Measurements from ENCODE around the gene ROBO1.

ROBO1 gene

GRCh38 chr3:79263423-79263822, 504.4 kb downstream of the ROBO1 start:
- no peak overlapping the region for H3K27ac ChIP-seq
- TF ChIP-seq ZFX (IDR thresholded peaks at IDR 0.05) (no peak), CTCF (conservative IDR thresholded peaks at IDR 0.05) (no peak)

GRCh38 chr3:79258479-79258878, 509.3 kb downstream of the ROBO1 start:
- no peak overlapping the region for H3K27ac ChIP-seq
- TF ChIP-seq ZFX (IDR thresholded peaks at IDR 0.05) (no peak), CTCF (conservative IDR thresholded peaks at IDR 0.05) (no peak)

- H3K27ac ChIP-seq = no peak overlapping the region
- no peak for TF ChIP-seq CTCF (conservative IDR thresholded peaks at IDR 0.05)
- no peak for TF ChIP-seq ZFX (IDR thresholded peaks at IDR 0.05)
These were observed 510.0 kb downstream of the ROBO1 start for GRCh38 chr3:79257791-79258190.

- no peak overlapping the region for H3K27ac ChIP-seq
- TF ChIP-seq ZFX (IDR thresholded peaks at IDR 0.05) = no peak
- no peak for TF ChIP-seq CTCF (conservative IDR thresholded peaks at IDR 0.05)
These were observed 512.1 kb downstream of the ROBO1 start for GRCh38 chr3:79255702-79256101.

GRCh38 chr3:79255292-79255691, 512.5 kb downstream of the ROBO1 start:
- TF ChIP-seq CTCF (conservative IDR thresholded peaks at IDR 0.05) (no peak), ZFX (IDR thresholded peaks at IDR 0.05) (no peak)
- H3K27ac ChIP-seq = no peak overlapping the region

GRCh38 chr3:79253704-79254103, 514.1 kb downstream of the ROBO1 start:
- no peak overlapping the region for H3K27ac ChIP-seq
- TF ChIP-seq ZFX (IDR thresholded peaks at IDR 0.05) (no peak), CTCF (conservative IDR thresholded peaks at IDR 0.05) (no peak)

GRCh38 chr3:79253271-79253670, 514.5 kb downstream of the ROBO1 start:
- no peak overlapping the region for H3K27ac ChIP-seq
- TF ChIP-seq CTCF (conservative IDR thresholded peaks at IDR 0.05) (no peak), ZFX (IDR thresholded peaks at IDR 0.05) (no peak)
